Measurements from ENCODE around the gene ARHGAP24. TPM values are rescaled to one million over a fixed set of nuclear protein-coding genes. Genes with fewer than 3 reads are reported as not detected.
"Not testable (repeated sequence)": the region's sequence is repeated elsewhere in the genome, so short reads cannot be mapped to it uniquely, and the experiment has no call there.

ARHGAP24 gene
- total RNA-seq, 3 donors from 2014 or later = 5.2 to 11.6 (median 6.7) TPM

DNA sequence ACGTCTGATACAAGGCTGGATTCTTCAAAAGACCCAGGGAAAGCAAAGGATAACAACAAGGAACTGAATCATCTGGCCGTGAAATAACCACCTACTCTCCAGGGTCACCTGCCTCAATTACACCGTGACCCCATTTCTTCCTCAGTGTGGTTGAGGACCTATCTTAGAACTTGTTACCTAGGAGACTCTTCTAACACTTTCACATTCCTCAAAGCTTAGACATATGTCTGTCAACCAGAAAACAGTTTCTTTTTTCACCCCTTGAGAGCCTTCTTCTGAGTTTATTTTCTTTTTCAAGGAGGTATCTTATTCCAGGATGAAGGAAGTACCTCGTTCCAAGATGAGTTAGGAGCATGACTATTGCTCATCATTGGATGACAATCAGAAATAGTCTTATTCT, 337.8 kb downstream of the ARHGAP24 start:
- TF ChIP-seq, protein P1, sequence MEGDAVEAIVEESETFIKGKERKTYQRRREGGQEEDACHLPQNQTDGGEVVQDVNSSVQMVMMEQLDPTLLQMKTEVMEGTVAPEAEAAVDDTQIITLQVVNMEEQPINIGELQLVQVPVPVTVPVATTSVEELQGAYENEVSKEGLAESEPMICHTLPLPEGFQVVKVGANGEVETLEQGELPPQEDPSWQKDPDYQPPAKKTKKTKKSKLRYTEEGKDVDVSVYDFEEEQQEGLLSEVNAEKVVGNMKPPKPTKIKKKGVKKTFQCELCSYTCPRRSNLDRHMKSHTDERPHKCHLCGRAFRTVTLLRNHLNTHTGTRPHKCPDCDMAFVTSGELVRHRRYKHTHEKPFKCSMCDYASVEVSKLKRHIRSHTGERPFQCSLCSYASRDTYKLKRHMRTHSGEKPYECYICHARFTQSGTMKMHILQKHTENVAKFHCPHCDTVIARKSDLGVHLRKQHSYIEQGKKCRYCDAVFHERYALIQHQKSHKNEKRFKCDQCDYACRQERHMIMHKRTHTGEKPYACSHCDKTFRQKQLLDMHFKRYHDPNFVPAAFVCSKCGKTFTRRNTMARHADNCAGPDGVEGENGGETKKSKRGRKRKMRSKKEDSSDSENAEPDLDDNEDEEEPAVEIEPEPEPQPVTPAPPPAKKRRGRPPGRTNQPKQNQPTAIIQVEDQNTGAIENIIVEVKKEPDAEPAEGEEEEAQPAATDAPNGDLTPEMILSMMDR (IDR thresholded peaks at IDR 0.05) = no peak

DNA sequence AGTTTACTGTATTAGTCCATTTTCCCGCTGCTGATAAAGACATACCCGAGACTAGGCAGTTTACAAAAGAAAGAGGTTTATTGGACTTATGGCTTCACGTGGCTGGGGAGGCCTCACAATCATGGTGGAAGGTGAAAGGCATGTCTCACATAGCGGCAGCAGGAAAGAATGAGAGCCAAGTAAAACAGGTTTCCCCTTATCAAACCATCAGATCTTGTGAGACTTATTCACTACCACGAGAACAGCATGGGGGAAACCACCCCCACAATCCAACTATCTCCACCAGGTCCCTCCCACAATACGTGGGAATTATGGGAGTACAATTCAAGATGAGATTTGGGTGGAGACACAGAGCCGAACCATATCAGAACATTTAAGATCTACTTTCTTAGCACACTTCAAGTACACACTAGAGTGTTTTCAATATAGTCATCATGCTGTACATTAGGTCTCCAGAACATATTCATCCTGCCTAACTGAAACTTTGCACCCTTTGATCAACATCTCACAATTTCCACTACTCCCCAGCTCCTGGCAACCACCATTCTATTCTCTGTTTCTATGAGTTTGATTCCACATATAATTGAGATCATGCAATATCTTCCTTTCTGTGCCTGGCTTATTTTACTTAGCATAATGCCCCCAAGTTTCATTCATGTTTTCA, 341.0 kb downstream of the ARHGAP24 start:
- TF ChIP-seq, protein P1 (IDR thresholded peaks at IDR 0.05) = no peak
- no peaks in the 10 kb centered on the region for H3K4me1 ChIP-seq (ENCODE audit: low read depth)
- no peak overlapping the region for H3K4me3 ChIP-seq
- intact Hi-C loops (cut with DNase I, micrococcal nuclease) = no loop called here
- H3K9me3 ChIP-seq = no peaks in the 10 kb centered on the region
- ATAC-seq (no peak), DNase-seq (no peak)
- H3K36me3 ChIP-seq (ENCODE audit: low read depth) = no peaks in the 10 kb centered on the region

More for the DNA sequence above, 337.8 kb downstream of the ARHGAP24 start:
- no peak for ATAC-seq
- no peak for DNase-seq
- no peaks in the 10 kb centered on the region for H3K36me3 ChIP-seq (ENCODE audit: low read depth)
- H3K4me3 ChIP-seq = no peak overlapping the region
- H3K4me1 ChIP-seq (ENCODE audit: low read depth) = no peaks in the 10 kb centered on the region
- no peaks in the 10 kb centered on the region for H3K9me3 ChIP-seq
- intact Hi-C loops (cut with DNase I, micrococcal nuclease) = no loop called here

DNA sequence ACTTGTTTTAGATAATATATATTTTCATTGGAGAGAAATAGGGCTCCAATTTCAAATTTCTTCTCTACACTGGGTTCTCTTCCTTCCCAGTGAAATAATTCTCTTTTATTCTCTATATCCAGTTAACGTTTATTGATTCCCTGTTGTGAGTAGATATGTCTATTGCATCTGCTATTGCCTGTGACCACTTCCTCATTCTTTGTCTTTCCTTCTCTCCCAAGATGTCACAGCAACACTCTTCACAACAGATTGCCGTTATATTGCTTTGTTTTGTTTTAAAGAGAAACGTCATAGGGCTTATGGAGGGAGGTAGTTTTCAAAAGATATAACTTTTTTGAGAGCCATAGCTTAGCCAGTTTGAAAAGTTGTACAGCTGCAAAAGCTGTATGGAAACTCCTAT, 343.8 kb downstream of the ARHGAP24 start:
- H3K9me3 ChIP-seq = no peaks in the 10 kb centered on the region
- no peaks in the 10 kb centered on the region for H3K36me3 ChIP-seq (ENCODE audit: low read depth)
- intact Hi-C loops (cut with DNase I, micrococcal nuclease) = no loop called here
- no peak for ATAC-seq
- no peak for DNase-seq
- TF ChIP-seq, protein P1 (IDR thresholded peaks at IDR 0.05) = no peak
- H3K4me3 ChIP-seq = no peak overlapping the region
- H3K4me1 ChIP-seq (ENCODE audit: low read depth) = no peaks in the 10 kb centered on the region

DNA sequence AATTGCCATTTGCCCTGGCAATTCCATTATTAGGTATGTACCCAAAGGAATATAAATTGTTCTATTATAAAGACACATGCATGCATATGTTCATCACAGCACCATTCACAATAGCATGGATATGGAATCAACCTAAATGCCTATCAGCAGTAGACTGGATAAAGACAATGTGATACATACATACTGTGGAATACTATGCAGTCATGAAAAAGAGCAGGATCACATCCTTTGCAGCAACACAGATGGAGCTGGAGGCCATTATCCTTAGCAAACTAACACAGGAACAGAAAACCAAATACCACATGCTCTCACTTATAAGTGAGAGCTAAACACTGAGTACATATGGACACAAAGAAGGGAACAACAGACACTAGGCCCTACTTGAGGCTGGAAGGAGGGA, 345.2 kb downstream of the ARHGAP24 start:
- H3K4me1 ChIP-seq (ENCODE audit: low read depth); H3K36me3 ChIP-seq (ENCODE audit: low read depth); intact Hi-C loops (cut with DNase I, micrococcal nuclease); ATAC-seq; H3K4me3 ChIP-seq; DNase-seq; H3K9me3 ChIP-seq: not testable (repeated sequence)

DNA sequence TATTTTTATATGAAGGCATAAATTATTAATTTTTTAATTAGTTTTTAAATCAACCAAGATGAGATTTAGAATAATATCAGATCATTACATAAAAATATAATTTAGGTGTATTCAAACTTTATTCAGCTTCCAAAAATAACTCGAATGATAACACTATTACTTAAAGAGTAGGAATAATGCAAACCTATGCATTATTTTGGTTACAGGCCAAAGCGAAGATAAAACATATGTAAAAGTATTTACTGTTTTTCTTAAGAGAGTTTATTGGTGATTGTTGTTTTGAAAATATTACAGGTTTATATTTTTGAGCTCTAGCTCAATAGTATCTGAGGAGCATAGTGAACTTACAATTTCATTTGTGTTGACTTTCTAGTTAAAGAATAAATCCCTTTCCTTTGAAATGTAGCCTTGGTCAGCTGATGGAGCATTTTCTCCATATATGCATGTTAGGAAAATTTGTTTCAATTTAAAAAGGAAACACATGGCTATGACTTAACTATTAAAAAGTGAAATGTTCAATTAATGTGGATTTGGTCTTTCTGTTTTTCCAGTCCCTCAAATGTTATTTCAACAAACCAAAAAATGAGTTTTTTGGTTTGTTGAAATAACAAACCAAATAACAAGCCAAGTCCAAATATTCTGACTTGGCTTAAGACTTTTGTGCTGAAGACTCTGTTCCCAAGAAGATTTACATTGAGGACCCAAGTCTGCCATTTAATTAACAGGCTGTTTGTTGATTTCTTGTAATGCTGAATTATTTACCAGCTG, 346.9 kb downstream of the ARHGAP24 start:
- ATAC-seq (no peak), DNase-seq (no peak)
- TF ChIP-seq, protein P1 (IDR thresholded peaks at IDR 0.05) = no peak
- Histone ChIP-seq H3K9me3 (no peaks in the 10 kb centered on the region), H3K4me3 (no peak overlapping the region), H3K4me1 (ENCODE audit: low read depth) (peaks cover 10% of the 10 kb centered on the region), H3K36me3 (ENCODE audit: low read depth) (no peaks in the 10 kb centered on the region)
- intact Hi-C loops (cut with DNase I, micrococcal nuclease) = no loop called here

DNA sequence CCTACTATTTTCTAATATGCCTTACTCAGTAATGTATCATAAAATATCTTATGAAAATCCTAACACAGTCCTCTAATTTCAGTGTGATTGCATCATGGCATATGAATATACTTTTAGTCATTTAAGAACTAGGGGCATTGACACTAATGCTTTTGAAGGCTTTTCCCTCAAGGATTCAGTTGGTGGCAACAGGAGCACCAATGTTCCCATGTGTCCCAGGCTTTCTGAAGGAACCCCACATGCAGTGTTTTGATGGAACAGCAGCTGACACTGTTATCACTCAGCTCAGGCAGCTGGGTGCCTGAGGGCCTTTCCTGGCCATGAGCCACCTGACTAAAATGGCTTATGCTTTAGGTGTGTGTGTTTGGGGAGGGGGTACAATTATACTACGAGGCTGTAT, 348.3 kb downstream of the ARHGAP24 start:
- no peak for ATAC-seq
- no peak overlapping the region for H3K4me3 ChIP-seq
- no peaks in the 10 kb centered on the region for H3K36me3 ChIP-seq (ENCODE audit: low read depth)
- H3K4me1 ChIP-seq (ENCODE audit: low read depth) = peaks cover 11% of the 10 kb centered on the region
- no peak for DNase-seq
- intact Hi-C loops (cut with DNase I, micrococcal nuclease) = no loop called here
- H3K9me3 ChIP-seq = no peaks in the 10 kb centered on the region
- TF ChIP-seq, protein P1 (IDR thresholded peaks at IDR 0.05) = no peak
